Neutrophil (primary cell): ENCODE data around the gene EPN2.

Experiments used
- H3K27ac ChIP-seq: fragments of 200-600 bp; sonication (generic); 2 replicates; pipeline ENCODE4 v1.5.1; 2016; ENCODE audit warnings: mild to moderate bottlenecking, moderate library complexity
- H3K27me3 ChIP-seq: fragments of 200-600 bp; sonication (generic); 2 replicates; pipeline ENCODE4 v1.6.0; 2016; ENCODE audit warnings: mild to moderate bottlenecking
- H3K36me3 ChIP-seq: fragments of 200-600 bp; sonication (generic); 2 replicates; pipeline ENCODE4 v1.5.1; 2017
- H3K4me1 ChIP-seq, 2 experiments: fragments of 200-600 bp in 1 of 2; sonication (generic) in 1 of 2; 1 replicate in 1 of 2; 2 replicates in 1 of 2; pipeline versions ENCODE4 v1.5.1 to v1.6.1; 2013 to 2016; ENCODE audit warnings: low read depth in 1 of 2, low read length in 1 of 2, mild to moderate bottlenecking in 1 of 2, moderate library complexity in 1 of 2; ENCODE audit not compliant: control insufficient read depth in 1 of 2, insufficient read depth in 1 of 2
- H3K4me3 ChIP-seq, 2 experiments: fragments of 200-600 bp in 1 of 2; sonication (generic) in 1 of 2; 1 replicate in 1 of 2; 2 replicates in 1 of 2; pipeline ENCODE4 v1.5.1; 2013 to 2016; ENCODE audit warnings: low read depth in 1 of 2, low read length in 1 of 2, mild to moderate bottlenecking in 1 of 2, moderate library complexity in 1 of 2
- H3K9me3 ChIP-seq: fragments of 200-600 bp; sonication (generic); 2 replicates; pipeline ENCODE4 v1.5.1; 2016
- TF ChIP-seq, protein P1 (sequence below): fragments of 200-600 bp; sonication (generic); IDR thresholded peaks from 2 replicates; pipeline ENCODE4 v1.5.1; 2016; ENCODE audit warnings: antibody characterized with exemption

EPN2 gene

DNA sequence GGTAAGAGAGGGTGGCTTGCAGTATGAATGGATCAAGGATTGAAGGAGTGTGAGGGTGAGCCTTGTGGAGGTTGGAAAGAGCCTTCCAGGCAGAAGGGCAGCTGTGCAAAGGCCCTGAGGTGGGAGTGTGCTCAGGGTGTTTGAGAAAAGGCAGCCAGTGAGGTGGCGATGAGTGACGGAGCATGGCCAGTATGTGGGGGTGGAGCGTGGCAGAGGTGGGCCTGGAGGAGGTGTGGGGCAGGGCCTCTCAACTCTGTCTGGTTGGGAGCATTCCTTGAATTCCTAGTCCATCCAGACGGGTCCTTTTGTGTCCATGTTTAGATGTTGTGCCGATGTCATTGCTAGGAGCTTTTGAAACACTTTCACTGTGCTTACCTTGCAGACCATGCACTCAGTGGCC, 51.3 kb downstream of the EPN2 start:
- no peak overlapping the region for H3K27ac ChIP-seq
- no peak overlapping the region for H3K4me3 ChIP-seq
- no peaks in the 10 kb centered on the region for H3K27me3 ChIP-seq
- TF ChIP-seq, protein P1, sequence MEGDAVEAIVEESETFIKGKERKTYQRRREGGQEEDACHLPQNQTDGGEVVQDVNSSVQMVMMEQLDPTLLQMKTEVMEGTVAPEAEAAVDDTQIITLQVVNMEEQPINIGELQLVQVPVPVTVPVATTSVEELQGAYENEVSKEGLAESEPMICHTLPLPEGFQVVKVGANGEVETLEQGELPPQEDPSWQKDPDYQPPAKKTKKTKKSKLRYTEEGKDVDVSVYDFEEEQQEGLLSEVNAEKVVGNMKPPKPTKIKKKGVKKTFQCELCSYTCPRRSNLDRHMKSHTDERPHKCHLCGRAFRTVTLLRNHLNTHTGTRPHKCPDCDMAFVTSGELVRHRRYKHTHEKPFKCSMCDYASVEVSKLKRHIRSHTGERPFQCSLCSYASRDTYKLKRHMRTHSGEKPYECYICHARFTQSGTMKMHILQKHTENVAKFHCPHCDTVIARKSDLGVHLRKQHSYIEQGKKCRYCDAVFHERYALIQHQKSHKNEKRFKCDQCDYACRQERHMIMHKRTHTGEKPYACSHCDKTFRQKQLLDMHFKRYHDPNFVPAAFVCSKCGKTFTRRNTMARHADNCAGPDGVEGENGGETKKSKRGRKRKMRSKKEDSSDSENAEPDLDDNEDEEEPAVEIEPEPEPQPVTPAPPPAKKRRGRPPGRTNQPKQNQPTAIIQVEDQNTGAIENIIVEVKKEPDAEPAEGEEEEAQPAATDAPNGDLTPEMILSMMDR, result no peak
- H3K9me3 ChIP-seq, result no peaks in the 10 kb centered on the region
- no peaks in the 10 kb centered on the region for H3K36me3 ChIP-seq
- peaks cover 10 to 12% of the 10 kb centered on the region in 2 experiments for H3K4me1 ChIP-seq

DNA sequence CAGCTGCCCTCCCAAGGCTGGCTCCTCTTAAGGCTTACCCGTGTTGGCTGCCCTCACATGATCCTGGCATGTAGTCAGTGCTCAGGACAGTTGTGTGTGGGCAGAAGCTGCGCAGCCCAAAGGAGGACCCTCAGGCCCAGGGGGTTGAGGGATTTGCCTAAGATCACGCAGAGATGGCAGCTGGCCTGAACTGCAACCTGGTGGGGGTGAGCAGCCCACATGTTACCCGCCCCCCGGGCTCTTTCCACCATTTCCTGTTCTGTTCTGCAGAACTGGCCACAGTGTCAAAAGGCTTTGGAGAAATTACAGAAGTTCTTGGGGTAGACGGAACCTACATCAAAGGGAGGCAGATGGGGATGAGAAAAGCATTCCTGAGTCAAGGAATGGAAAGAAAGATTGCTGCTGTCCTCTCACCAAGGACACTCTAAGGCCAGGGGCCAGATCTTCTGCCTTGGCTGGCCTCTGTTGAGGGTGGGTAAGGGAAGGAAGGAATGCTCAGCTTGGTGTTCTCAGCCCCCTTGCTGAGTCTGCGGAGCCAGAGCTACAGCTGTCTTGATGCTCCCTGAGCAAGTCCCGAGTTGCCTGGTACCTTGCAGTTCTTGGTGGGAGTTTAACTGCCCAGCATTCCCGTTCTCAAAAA, 53.0 kb downstream of the EPN2 start:
- Histone ChIP-seq H3K4me3 (no peak overlapping the region), H3K4me1 (peaks cover 20 to 22% of the 10 kb centered on the region in 2 experiments), H3K27ac (peak overlapping the region; percentile 62), H3K27me3 (no peaks in the 10 kb centered on the region), H3K36me3 (no peaks in the 10 kb centered on the region), H3K9me3 (no peaks in the 10 kb centered on the region)
- TF ChIP-seq, protein P1, result no peak

DNA sequence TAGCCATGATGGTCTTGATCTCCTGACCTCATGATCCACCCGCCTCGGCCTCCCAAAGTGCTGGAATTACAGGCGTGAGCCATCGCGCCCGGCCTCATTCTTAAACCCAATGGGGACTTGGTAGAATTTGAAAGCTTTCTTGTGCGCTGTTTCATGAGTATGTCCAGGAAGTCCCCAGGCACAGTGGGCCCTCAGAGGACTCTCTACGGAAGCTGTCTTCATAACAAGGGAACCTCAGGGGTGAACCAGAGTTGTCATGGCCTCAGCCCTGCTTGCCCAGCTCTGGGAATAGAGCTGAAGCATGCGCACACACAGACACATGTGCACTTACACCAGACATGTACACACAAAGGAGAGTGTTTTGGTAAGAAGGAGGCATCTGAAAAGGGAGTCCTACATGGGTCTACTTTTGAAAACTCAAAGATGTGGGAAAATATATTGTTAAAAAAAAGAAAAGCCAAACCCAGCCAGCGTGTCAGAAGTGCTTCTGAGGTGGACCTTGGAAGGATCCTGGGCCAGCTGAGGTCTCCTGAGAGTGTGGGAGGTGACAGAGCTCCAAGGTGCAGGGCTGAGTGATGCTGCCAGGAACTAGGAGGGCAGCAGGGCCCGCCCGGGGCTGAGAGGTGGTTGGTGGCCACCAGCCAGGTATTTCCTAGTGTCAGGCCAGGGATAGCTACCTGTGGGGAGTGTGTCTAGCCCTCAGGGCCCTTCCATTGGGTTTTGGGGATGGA, 54.6 kb downstream of the EPN2 start:
- Histone ChIP-seq H3K9me3 (no peaks in the 10 kb centered on the region), H3K36me3 (no peaks in the 10 kb centered on the region), H3K27me3 (no peaks in the 10 kb centered on the region), H3K27ac (no peak overlapping the region), H3K4me3 (no peak overlapping the region), H3K4me1 (peaks cover 27 to 30% of the 10 kb centered on the region in 2 experiments)
- TF ChIP-seq, protein P1, result no peak

DNA sequence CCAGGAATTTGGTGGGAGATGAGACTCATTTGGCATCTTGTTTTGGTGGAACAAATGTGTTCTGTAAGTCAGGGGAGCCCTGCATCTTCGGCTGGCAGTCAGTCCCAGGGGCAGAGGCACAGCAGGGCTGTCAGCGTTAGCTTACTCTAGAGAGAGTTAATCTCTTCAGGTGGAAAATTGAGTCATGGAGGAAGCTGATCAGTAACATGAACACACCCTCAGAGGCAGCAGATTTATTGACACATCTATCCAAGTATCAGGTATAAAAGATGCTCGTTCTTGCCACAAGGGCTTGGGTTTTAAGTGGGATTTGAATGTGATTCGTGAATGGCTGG, 55.2 kb downstream of the EPN2 start:
- peaks cover 27 to 30% of the 10 kb centered on the region in 2 experiments for H3K4me1 ChIP-seq

DNA sequence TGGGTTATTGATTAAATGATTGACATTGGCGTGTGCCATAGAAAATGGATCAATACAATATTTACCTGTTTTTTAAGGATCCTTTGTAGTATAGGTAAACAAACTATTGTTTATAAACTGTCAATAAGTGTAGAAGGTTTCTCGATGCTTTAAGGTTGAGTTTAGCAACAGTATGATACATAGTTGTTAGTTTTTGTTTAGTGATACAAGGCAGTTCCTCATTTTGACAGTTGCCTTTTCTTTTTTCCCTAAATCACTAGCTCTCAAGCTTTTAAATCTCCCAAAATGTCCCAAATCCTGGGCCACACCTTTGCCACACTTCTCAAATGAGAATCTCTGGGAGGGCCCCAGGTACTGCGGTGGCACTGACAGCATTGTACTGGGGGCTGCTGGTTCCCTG, 57.3 kb downstream of the EPN2 start:
- no peak overlapping the region for H3K4me3 ChIP-seq
- H3K27me3 ChIP-seq, result no peaks in the 10 kb centered on the region
- peaks cover 27 to 30% of the 10 kb centered on the region in 2 experiments for H3K4me1 ChIP-seq
- TF ChIP-seq, protein P1, result no peak
- no peaks in the 10 kb centered on the region for H3K36me3 ChIP-seq
- H3K27ac ChIP-seq, result peak overlapping the region; percentile 71
- no peaks in the 10 kb centered on the region for H3K9me3 ChIP-seq

More for the DNA sequence above, 55.2 kb downstream of the EPN2 start:
- TF ChIP-seq, protein P1, result no peak
- H3K27ac ChIP-seq, result no peak overlapping the region
- H3K27me3 ChIP-seq, result no peaks in the 10 kb centered on the region
- H3K9me3 ChIP-seq, result no peaks in the 10 kb centered on the region
- H3K36me3 ChIP-seq, result no peaks in the 10 kb centered on the region
- H3K4me3 ChIP-seq, result no peak overlapping the region
